GM19035 (cell line): ENCODE results near the gene UPK3A.

Experiments used
- ATAC-seq: cut with Tn5 transposase; IDR thresholded peaks from one replicate; pipeline ENCODE4 v1.9.1; 2021; ENCODE audit not compliant: unreplicated experiment

Gene UPK3A

DNA sequence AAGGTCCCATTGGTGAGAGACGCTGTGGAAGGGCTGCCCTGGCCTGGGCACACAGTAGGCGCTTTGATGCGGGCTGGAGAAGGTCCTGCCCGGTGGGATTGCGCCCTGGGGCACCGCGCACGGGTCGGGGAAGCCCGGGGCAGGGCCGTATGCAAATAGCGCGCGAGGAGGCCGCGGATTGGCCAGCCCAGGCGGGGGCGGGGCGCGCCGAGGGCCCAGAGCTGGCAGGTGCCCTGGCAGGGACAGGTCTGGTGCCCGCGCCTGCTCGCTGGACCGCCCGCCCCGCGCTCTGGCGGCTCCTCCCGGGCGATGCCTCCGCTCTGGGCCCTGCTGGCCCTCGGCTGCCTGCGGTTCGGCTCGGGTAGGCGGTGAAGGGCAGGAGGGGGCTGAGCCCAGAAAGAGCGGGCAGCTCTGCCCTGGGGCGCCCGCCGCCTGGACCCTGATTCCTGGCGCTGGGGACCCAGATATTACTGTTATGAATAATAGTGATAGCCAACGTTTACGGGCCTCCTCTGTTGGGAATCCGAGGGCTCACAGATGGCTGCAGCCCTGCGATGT is at the start of gene UPK3A:
UPK3A (plus strand) TSS at position 245 of the 558 bp plus-strand sequence; CDS start at position 310, 65 bp downstream.
- ATAC-seq = no peak

GRCh38 chr22:45235101-45235777 is 49.5 kb upstream of the UPK3A start:
- peak; percentile 66 for ATAC-seq

DNA sequence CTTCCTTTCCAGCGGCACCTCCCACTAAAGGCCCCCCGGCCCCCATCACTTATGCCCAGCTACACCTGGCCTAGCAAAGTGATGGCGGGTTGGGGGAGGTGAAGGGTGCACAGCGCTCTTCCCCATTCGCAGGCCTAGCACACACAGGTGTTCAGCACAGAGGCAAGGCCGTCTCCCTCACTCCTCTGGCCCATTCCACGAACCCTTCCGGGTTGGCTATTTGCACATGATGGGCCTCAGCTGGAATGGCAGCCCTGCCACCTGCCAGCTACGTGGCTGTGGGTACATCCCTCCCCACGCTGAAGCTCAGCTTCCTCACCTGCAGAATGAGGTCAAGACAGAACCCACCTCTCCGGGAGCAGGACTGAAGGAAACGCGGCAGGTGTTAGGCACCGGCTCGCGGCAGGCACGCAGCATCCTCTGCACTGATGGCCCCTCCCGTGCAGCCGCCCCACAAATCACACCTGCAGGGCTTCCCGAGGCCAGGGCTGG is 48.9 kb upstream of the UPK3A start:
- no peak for ATAC-seq

DNA sequence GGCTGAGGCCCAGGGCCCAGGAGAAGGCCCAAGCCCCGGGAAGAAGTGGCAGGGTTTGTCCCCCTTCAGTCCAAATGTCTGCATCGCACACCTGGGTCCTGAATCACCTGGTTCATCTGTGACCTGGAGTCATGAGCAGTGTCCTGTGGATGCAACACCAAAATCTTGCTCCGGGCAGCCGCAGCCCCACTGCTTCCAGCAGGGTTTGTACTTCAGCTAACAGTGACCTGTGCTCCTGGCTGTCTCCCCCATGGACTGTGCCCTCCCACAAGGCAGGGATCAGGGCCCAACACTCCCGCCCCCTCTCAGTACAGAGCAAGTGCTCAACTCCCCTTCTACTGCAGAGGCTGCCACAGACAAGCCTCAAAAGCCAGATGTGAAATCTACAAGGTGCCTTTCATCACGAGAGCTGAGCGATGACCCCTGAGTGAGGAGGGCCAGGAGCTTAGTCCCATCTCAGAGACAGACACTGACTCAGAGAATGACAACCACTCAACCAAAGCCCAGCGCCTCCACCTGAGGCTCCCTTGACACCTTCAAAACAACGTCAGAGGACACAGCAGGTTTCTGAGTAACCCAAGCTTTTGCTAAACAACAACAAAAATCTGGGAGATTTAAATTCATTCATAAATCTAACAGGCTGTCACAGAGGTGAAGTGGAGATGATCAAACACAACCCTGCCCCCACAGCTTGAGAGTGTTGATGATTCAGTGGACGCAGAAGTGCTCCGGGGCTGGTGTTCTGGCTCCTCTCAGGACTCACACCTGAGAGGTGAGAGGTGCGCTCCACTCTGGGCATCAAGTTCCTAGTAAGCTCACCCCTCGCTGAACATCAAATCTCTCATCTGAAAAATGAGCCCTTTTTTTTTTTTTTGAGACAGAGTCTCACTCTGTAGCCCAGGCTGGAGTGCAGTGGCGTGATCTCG is 47.4 kb upstream of the UPK3A start:
- ATAC-seq = no peak

DNA sequence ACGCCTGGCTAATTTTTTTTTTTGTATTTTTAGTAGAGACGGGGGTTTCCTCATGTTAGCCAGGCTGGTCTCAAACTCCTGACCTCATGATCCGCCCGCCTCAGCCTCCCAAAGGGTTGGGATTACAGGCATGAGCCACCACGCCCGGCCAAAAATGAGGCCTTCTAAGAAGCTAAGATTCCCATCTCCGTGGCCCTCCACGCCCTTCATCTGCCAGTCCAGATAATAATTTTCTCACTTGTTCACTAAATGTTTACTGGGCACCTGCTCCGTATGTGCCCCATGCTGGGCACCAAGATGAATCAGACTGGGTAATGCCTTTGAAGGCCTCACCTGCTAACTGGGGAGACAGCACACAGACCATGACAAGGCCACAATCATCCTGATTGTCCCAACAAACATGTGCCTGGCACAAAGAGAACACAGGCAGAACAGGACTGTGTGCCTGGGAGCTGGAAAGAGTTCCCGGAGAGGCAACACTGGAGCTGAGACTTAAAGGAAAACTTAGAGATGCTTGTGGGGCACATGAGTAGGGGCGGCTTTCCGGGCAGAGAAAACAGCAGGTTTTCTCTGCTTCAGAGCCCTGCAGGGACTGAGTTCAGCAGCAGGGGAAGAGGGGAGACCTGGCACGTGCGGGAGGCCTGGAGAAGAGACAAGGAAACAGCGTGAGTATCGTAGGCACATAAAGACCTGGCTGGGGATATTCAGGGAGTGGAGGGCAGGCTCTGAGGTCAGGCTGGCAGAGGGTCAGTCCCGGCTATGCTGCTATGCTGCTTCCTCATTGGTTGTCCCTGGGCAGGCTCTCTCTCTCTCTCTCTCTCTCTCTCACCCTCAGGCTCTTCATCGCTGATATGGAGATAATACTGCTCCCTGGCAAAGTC is 46.4 kb upstream of the UPK3A start:
- ATAC-seq = no peak

- no peak for ATAC-seq
Observed at GRCh38 chr22:45238957-45239680, 45.6 kb upstream of the UPK3A start.

DNA sequence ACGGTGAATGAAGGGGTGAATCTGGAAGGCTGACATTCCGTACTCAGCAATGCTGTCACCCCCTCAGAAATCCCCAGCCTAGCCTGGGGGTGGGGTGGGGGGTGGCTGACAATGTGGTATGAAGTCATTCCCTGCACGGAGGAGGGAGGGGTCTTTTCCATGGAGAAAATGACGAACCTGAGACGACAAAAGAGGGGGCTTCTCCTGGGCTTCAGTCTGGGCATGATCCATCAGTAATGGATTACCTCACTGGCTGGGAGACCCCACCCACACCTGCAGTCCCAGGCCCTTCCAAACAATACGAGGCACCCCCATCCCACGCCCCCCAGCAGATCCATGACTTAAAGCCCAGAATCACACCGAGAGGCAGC is 45.1 kb upstream of the UPK3A start:
- ATAC-seq = no peak

- peak; percentile 9 for ATAC-seq
Observed at GRCh38 chr22:45240104-45240809, 44.5 kb upstream of the UPK3A start.

- ATAC-seq = peak; percentile 54
Observed at GRCh38 chr22:45240810-45241631, 43.7 kb upstream of the UPK3A start, which contains the start of gene KIAA0930. Gene KIAA0930 (minus strand): TSS chr22:45240894. CDS start chr22:45240703, 191 bp downstream.

DNA sequence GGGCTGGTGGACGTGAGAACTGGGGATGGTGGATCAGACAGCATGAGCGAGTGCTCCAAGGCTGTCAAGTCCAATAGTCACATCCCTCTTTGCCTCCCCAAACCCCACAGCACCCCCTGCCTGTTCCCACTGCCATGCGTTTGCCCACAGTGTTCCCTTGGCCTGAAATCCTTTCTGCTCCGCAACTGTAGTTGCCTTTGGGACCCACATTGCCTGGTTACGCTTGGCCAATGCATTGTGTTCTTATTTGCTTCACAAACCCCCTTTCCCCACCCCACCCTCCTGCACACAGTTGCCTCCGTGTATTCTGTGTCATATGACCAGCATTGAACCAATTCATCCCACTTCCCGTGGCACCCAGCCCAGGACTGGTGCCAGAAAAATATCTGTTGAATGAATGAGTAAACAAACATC is 42.0 kb upstream of the UPK3A start:
- no peak for ATAC-seq

DNA sequence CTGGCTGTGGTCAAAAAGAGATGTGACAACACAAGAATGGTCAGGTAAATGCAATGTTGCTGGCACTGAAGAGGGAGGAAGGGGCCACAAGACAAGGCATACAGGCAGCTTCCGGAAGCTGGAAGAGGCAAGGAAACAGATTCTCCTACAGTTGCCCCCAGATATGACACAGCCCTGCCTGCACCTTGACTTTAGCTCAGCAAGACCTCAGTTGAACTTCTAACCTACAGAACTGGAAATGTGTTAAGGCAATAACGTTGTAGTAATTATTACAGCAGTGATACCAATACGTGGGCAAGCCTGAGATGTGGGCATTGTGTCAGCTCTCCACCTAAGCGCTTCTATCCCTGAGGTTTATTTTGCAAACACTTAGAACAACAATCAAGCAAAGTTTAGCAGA is 39.8 kb upstream of the UPK3A start:
- no peak for ATAC-seq

GRCh38 chr22:45246060-45246985 is 38.4 kb upstream of the UPK3A start:
- no peak for ATAC-seq

DNA sequence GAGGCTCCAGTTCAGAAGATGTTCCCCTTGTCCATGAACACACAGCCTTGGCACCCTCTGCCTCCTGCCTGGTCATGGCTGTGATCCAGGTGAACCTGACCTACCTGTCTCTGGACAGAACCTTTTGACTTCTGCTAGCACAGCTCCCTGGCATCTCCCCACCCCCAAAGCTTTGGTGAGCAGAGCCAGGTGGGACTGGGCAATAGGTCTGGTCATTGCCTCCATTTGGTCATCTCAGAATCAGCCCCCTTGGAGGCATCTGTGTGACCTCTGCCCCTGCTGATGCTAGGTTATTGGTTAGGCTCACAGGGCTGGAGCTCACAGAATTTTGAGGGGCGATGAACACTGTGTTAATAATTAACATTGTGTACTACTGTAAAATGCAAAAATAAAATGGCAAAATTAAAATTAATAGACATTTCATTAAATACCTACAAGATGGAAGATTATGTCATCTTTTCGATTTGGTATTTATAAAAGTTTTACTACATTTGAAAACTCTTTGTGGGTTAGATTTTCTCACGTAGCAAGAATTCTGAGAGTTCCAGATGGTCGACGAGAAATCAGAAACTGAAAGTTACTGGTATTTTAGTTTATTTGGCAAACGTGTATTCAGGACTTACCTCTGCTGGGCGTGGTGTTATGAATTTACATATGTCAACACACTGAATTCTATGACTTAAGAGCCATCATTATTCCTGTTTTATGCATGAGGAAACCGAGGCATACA is 35.8 kb upstream of the UPK3A start:
- peak; percentile 77 for ATAC-seq

DNA sequence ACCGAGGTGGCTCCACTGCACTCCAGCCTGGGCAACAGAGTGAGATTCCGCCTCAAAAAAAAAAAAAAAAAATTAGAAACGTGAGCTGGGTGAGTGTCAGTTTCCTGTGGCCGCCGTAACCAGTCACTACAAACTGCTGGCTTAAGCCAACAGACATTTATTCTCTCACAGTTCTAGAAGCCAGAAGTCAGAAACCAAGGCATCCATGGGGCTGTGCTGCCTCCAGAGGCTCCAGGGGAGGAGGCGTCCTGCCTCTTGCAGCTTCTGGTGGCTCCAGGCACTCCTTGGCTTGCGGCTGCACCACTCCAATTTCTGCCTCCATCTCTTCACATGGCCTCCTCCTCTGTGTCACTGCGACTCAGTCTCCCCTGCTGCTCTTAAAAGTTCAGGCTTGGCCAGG is 32.9 kb upstream of the UPK3A start:
- ATAC-seq = no peak

GRCh38 chr22:45253039-45253641 is 31.6 kb upstream of the UPK3A start:
- ATAC-seq = no peak

DNA sequence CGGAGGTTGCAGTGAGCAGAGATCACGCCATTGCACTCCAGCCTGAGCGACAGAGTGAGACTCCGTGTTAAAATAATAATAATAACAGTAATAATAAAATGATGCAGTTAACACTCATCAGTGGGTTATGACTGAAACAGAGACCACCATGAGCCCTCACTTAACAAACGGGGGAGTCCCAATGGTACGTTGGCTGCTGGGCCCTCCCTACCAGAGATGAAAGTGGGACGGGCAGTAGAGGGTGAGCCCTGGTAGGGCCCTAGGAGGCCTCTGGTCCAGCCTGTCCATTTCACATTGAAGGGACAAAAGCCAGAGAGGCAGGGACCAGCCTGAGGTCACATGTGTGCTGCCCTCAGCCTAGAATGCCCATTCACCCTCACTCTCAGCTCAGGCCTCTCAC is 30.4 kb upstream of the UPK3A start:
- ATAC-seq = no peak
